OCI-LY1 (cell line): ENCODE measurements around the gene OR11G2.
"Not testable (repeated sequence)": the region's sequence is repeated elsewhere in the genome, so short reads cannot be mapped to it uniquely, and the experiment has no call there.

Source experiments
- H2AFZ ChIP-seq: fragments of 200-600 bp; sonication (generic), shearing (Covaris generic); 2 replicates; pipeline ENCODE4 v1.6.0; 2014; ENCODE audit warnings: antibody characterized with exemption, mild to moderate bottlenecking, low read length
- H3F3A ChIP-seq: fragments of 200-600 bp; sonication (generic), shearing (Covaris generic); 2 replicates; pipeline ENCODE4 v1.6.0; 2014; ENCODE audit warnings: mild to moderate bottlenecking, antibody characterized with exemption, low read length, moderate library complexity; ENCODE audit not compliant: insufficient read depth
- H3K27ac ChIP-seq: fragments of 200-600 bp; sonication (generic); 2 replicates; pipeline ENCODE4 v1.5.1; 2014; ENCODE audit warnings: low read length, mixed run types, mild to moderate bottlenecking, low read depth; ENCODE audit not compliant: poor library complexity, severe bottlenecking
- H3K27me3 ChIP-seq: fragments of 200-600 bp; sonication (generic); 2 replicates; pipeline ENCODE4 v1.6.0; 2014; ENCODE audit warnings: antibody characterized with exemption, mild to moderate bottlenecking, low read length, moderate library complexity; ENCODE audit not compliant: insufficient read depth
- H3K36me3 ChIP-seq: fragments of 200-600 bp; sonication (generic); 2 replicates; pipeline ENCODE4 v1.6.1; 2014; ENCODE audit warnings: mild to moderate bottlenecking, antibody characterized with exemption, low read length, moderate library complexity, mixed read lengths; ENCODE audit not compliant: insufficient read depth
- H3K4me1 ChIP-seq: fragments of 200-600 bp; sonication (generic); 2 replicates; pipeline ENCODE4 v1.5.1; 2014; ENCODE audit warnings: mild to moderate bottlenecking, low read length, moderate library complexity; ENCODE audit not compliant: insufficient read depth, severe bottlenecking
- H3K4me2 ChIP-seq: fragments of 200-600 bp; sonication (generic), shearing (Covaris generic); 2 replicates; pipeline ENCODE4 v1.6.1; 2014; ENCODE audit warnings: low read length
- H3K4me3 ChIP-seq: fragments of 200-600 bp; sonication (generic); 2 replicates; pipeline ENCODE4 v1.5.1; 2014; ENCODE audit warnings: low read length, low read depth, mild to moderate bottlenecking, mixed read lengths; ENCODE audit not compliant: poor library complexity, severe bottlenecking
- H3K79me2 ChIP-seq: fragments of 200-600 bp; shearing (Covaris generic); 2 replicates; pipeline ENCODE4 v1.6.1; 2016; ENCODE audit warnings: mixed run types, low read length, mixed read lengths; ENCODE audit not compliant: insufficient read depth
- H3K9ac ChIP-seq: fragments of 200-600 bp; sonication (generic), shearing (Covaris generic); 2 replicates; pipeline ENCODE4 v1.6.1; 2014; ENCODE audit warnings: mild to moderate bottlenecking, low read length, mixed read lengths
- H3K9me2 ChIP-seq: fragments of 200-600 bp; sonication (generic), shearing (Covaris generic); 2 replicates; pipeline ENCODE4 v1.6.1; 2014; ENCODE audit warnings: low read depth, mild to moderate bottlenecking, low read length, mixed read lengths
- H3K9me3 ChIP-seq: fragments of 200-600 bp; shearing (Covaris generic); 2 replicates; pipeline ENCODE4 v1.6.1; 2014; ENCODE audit warnings: low read length, mixed read lengths
- H4K20me1 ChIP-seq: fragments of 200-600 bp; sonication (generic), shearing (Covaris generic); 2 replicates; pipeline ENCODE4 v1.6.0; 2016; ENCODE audit warnings: mild to moderate bottlenecking, low read length; ENCODE audit not compliant: insufficient read depth
- EZH2 ChIP-seq: fragments of 200-600 bp; sonication (generic), shearing (Covaris generic); IDR thresholded peaks from 2 replicates; pipeline ENCODE4 v1.8.0; 2017; ENCODE audit warnings: borderline replicate concordance, mixed run types, mild to moderate bottlenecking, antibody characterized with exemption, low read length, moderate library complexity, mixed read lengths
- TF ChIP-seq, protein P1 (sequence below): fragments of 200-600 bp; sonication (generic), shearing (Covaris generic); IDR thresholded peaks from 2 replicates; pipeline ENCODE4 v1.5.1; 2017; ENCODE audit warnings: mild to moderate bottlenecking, antibody characterized with exemption, low read length, moderate library complexity, mixed read lengths

OR11G2 gene

DNA sequence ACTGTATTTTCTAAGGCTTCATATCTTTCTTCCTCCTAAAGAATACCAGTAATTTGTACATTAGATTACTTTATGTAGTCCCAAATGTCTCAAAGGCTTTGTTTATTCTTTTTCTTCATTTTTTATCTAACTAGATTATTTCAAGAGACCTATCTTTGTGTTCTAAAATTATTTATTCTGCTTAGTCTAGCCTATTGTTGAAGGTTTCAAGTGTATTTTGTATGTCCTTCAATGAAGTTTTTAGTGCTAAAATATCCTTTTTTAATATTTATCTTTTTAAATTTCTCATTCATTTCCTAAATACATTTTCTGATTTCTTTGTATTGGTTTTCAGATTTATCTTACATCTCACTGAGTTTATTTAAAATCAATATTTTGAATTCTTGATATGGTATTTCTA, 26.2 kb upstream of the OR11G2 start:
- H3F3A ChIP-seq, result no peaks in the 10 kb centered on the region
- H3K79me2 ChIP-seq, result no peaks in the 10 kb centered on the region
- no peak overlapping the region for H2AFZ ChIP-seq
- H3K4me2 ChIP-seq, result no peak overlapping the region
- H3K27me3 ChIP-seq, result no peaks in the 10 kb centered on the region
- no peaks in the 10 kb centered on the region for H3K9me3 ChIP-seq
- H3K4me1 ChIP-seq, result no peaks in the 10 kb centered on the region
- no peak overlapping the region for H3K4me3 ChIP-seq
- no peaks in the 10 kb centered on the region for H3K9me2 ChIP-seq
- H3K27ac ChIP-seq, result no peak overlapping the region
- no peaks in the 10 kb centered on the region for H4K20me1 ChIP-seq
- H3K9ac ChIP-seq, result no peak overlapping the region
- no peaks in the 10 kb centered on the region for H3K36me3 ChIP-seq
- no peak for TF ChIP-seq EZH2
- TF ChIP-seq, protein P1, sequence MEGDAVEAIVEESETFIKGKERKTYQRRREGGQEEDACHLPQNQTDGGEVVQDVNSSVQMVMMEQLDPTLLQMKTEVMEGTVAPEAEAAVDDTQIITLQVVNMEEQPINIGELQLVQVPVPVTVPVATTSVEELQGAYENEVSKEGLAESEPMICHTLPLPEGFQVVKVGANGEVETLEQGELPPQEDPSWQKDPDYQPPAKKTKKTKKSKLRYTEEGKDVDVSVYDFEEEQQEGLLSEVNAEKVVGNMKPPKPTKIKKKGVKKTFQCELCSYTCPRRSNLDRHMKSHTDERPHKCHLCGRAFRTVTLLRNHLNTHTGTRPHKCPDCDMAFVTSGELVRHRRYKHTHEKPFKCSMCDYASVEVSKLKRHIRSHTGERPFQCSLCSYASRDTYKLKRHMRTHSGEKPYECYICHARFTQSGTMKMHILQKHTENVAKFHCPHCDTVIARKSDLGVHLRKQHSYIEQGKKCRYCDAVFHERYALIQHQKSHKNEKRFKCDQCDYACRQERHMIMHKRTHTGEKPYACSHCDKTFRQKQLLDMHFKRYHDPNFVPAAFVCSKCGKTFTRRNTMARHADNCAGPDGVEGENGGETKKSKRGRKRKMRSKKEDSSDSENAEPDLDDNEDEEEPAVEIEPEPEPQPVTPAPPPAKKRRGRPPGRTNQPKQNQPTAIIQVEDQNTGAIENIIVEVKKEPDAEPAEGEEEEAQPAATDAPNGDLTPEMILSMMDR, result no peak

GRCh38 chr14:20167091-20167490, 23.6 kb upstream of the OR11G2 start:
- no peaks in the 10 kb centered on the region for H3F3A ChIP-seq
- H3K79me2 ChIP-seq, result no peaks in the 10 kb centered on the region

DNA sequence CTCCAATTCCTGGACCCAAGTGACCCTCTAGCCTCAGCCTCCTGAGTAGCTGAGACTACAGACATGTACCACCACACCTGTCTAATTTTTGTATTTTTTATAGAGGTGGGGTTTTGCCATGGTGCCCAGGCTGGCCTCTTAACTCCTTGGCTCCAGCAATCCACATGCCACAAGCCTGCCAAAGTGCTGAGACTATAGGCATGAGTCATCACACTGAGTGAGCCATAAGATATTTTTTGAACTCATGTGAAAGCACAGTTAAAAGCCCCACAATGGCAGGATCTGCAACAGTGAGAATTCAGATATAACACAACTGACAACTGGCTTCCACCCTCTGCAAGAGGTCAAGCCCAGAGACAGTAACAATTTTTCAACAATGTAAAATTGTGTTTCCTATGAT, 20.8 kb upstream of the OR11G2 start:
- H3K27me3 ChIP-seq, H3K9ac ChIP-seq, H3K9me3 ChIP-seq, H3K79me2 ChIP-seq, H3K9me2 ChIP-seq, H4K20me1 ChIP-seq, H3K4me3 ChIP-seq, H3K27ac ChIP-seq, H3K4me2 ChIP-seq, H3K4me1 ChIP-seq, H3F3A ChIP-seq, H2AFZ ChIP-seq, H3K36me3 ChIP-seq: not testable (repeated sequence)

More at GRCh38 chr14:20167091-20167490, 23.6 kb upstream of the OR11G2 start:
- no peaks in the 10 kb centered on the region for H3K4me1 ChIP-seq
- H3K9me2 ChIP-seq, result no peaks in the 10 kb centered on the region
- H3K27me3 ChIP-seq, result no peaks in the 10 kb centered on the region
- no peaks in the 10 kb centered on the region for H3K36me3 ChIP-seq
- TF ChIP-seq, protein P1, result no peak
- no peak for TF ChIP-seq EZH2
- no peak overlapping the region for H3K9ac ChIP-seq
- no peak overlapping the region for H3K27ac ChIP-seq
- H3K4me2 ChIP-seq, result no peak overlapping the region
- H3K9me3 ChIP-seq, result no peaks in the 10 kb centered on the region
- no peaks in the 10 kb centered on the region for H4K20me1 ChIP-seq
- H2AFZ ChIP-seq, result no peak overlapping the region
- no peak overlapping the region for H3K4me3 ChIP-seq

DNA sequence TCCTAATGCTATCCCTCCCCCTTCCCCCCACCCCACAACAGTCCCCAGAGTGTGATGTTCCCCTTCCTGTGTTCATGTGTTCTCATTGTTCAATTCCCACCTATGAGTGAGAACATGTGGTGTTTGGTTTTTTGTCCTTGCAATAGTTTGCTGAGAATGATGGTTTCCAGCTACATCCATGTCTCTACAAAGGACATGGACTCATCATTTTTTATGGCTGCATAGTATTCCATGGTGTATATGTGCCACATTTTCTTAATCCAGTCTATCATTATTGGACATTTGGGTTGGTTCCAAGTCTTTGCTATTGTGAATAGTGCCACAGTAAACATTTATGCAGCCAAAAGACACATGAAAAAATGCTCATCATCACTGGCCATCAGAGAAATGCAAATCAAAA, 16.5 kb upstream of the OR11G2 start:
- not testable (repeated sequence) for H3K4me3 ChIP-seq, H3K27me3 ChIP-seq, H3F3A ChIP-seq, H3K79me2 ChIP-seq, H2AFZ ChIP-seq, H4K20me1 ChIP-seq, H3K9me3 ChIP-seq, H3K4me2 ChIP-seq, H3K9ac ChIP-seq, H3K27ac ChIP-seq, H3K4me1 ChIP-seq, H3K9me2 ChIP-seq, H3K36me3 ChIP-seq
